GM18526 (cell line): ENCODE results near the gene SUCLG2.

Source experiments
- POLR2A ChIP-seq: IDR thresholded peaks from 3 replicates; pipeline ENCODE4 v1.6.1; 2011; ENCODE audit not compliant: insufficient read length; ENCODE audit errors: extremely low read depth

SUCLG2 gene

DNA sequence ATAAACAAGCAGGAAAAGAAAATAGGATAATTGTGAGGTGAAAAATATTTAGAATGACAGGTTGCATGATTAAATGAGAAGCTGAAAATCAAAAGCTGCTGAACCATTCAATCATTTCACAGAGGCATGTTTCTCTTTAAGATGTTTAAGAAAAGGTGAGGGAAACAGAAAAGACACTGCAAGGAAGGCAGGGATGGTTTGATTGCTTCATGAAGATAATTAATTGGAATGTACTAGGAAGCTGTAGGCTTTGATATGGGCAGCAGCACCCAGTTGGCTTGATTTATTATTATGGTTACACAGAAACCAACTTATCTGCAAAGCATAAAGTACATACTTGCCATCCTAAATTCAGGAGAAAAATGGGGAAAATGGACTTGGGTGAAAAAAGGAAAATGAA, 234.6 kb downstream of the SUCLG2 start:
- TF ChIP-seq POLR2A = no peak

DNA sequence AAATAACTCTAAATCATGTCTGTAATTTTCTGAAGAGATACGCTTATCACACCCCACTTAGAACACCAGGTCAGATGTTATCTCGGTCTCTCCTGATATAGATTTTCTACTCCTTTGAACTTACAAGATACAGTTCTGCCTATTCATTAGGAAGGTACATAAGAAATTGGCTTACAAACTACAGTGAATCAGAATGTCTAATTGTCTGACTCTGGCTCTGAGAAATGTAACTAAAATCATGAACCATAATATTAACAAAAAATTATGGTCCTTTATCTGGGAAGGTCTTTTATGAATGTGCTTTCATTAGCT, 235.2 kb downstream of the SUCLG2 start:
- no peak for TF ChIP-seq POLR2A

DNA sequence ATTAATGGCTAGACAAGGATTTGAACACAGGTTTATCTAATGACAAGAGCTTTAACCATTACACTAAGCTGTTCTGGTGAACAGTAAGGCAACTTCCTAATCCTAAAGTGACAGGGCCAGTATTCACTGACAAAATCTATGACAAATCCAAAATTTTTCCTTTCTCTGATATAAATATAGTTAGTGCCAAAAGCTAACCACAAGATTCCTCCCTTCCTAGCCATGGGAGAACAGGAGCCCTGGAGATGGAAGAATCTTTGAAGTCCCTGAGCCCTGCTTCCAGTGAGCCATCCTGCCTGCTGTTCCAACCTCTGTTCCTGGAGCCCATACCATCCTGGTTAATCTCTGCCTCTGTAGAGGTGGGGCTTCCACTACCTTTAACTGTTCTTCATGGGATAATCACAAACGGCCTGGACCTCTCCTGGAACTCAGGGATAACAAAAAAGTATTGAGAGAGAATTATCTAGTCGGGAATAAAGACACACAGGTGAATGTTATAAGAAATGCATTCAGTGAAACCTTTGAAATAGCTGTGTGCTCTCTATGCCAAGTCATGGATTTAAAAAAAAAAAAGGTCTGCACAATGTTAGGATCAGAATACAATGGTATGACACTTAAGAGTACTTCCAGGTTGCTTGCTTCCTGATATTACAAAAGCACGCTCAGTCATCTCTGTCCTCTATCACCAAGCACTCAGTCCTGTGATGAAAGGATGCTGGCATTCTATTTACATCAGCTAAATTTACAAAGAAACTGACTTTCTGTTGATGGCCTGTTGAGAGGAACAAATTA, 235.8 kb downstream of the SUCLG2 start:
- TF ChIP-seq POLR2A = no peak

GRCh38 chr3:67416703-67417102, 237.7 kb downstream of the SUCLG2 start:
- TF ChIP-seq POLR2A = no peak

DNA sequence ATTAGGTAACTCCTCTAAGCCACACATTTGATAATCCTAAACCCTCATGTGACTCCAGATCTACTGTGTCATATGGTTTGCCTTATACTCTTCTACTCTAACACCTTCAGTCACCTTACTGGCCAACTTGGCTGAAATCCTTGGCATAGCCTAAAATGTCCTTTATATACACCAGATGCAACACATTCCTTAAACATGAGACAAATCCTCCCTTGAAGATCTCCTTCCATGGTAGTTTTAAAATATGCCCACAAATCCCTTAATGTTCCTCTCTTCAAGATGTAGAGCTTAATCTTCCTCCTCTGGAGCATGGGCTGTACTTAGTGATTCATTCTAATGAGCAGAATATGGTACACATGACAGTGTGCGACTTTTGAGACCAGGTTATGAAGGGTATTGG, 238.9 kb downstream of the SUCLG2 start:
- no peak for TF ChIP-seq POLR2A

GRCh38 chr3:67414740-67415139, 239.7 kb downstream of the SUCLG2 start:
- TF ChIP-seq POLR2A = no peak

DNA sequence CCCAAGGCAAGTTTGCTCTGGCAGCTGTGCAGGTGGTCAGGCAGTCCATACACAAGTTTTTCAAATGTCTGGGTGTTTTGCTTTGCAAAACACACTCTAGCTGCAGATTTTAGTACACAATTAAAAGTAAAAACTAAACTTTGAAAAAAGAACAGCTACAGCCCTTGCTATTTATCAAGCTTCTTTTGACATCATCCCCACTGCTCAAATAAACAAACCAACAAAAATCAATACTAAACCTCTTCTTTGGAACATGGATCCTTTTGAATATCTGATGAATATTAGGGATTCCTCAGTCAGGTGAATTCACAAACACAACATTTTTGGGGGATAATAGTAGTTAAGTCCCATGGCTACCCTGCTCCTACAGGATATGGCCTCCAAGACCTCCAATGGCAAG, 249.2 kb downstream of the SUCLG2 start:
- TF ChIP-seq POLR2A = no peak

- TF ChIP-seq POLR2A = no peak
Measured at GRCh38 chr3:67402873-67403272, 251.5 kb downstream of the SUCLG2 start.

DNA sequence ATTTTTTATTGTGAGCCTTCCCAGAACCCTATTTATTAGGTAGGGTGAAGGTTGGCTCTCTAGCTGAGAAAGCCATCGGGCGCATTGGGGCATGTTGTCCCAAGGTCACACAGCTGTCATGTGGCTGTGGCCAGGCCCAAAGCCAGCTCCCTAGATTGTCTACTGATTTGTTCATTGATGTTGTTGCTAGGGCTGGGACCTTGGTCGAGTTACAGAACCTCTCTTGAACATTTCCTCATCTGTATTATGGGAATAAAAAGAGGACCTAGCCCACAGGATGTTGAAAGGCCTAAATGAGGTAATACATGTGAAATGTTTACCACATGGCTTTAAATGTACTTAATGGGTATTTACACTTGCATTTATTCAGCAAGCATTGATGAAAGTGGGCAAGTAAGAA, 252.5 kb downstream of the SUCLG2 start:
- no peak for TF ChIP-seq POLR2A

DNA sequence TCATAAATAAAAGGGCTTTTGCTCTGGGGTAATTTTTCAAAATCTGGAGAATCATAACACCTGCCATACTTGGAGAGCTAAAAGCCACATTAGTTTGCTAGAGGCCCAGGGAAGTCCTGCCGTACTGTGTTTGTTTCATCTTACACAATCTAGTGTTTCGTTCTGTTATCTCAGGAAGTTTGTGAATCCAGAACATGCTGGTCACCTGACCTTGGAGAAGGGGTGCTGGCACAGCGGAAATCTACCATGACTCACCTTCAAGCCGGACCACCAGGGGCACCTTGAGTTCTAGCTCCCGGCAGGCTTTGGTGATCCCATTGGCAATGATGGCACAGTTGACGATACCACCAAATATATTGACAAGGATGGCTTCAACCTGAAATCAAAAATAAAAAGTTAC, 253.9 kb downstream of the SUCLG2 start:
- TF ChIP-seq POLR2A = no peak

DNA sequence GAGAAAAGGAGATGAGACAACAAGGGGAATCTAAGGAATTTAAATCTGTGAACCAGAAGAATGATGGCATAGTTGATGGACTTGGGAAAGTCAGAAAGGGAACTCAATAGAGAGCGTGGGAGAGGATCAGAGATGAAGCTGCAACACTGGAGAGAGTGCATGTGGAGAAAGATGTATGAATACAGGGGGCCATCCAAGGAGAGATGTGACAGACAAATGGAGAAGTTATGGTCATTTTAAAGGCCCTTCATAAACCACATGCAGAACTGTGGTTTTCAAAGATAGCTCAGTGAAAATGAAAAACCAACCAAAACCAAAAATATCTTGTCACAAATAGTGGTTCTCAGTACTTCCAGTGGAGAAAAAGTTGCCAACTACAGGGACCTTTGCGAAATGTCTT, 265.2 kb downstream of the SUCLG2 start:
- TF ChIP-seq POLR2A = no peak

DNA sequence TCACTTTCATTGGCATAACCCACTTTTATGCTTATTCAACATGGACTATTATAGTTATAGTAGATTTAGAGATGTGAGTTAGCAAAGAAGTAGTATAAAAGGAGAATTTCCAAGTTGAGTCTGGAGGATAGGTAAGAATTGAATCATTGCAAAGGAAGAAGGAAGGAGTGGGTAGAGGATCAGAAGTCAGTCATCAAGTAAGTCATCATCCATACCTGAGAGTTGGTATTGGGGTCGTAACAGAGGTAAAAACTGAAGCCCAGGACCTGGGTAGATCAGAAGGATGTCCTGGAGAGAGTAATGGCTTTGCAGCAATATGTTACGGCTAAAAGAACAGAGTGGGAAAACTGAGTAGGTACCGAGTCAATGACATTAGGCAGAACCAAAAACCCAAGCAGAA, 265.7 kb downstream of the SUCLG2 start:
- no peak for TF ChIP-seq POLR2A

- no peak for TF ChIP-seq POLR2A
Measured at GRCh38 chr3:67386451-67386850, 268.0 kb downstream of the SUCLG2 start.

GRCh38 chr3:67384760-67385397, 269.5 kb downstream of the SUCLG2 start:
- no peak for TF ChIP-seq POLR2A

DNA sequence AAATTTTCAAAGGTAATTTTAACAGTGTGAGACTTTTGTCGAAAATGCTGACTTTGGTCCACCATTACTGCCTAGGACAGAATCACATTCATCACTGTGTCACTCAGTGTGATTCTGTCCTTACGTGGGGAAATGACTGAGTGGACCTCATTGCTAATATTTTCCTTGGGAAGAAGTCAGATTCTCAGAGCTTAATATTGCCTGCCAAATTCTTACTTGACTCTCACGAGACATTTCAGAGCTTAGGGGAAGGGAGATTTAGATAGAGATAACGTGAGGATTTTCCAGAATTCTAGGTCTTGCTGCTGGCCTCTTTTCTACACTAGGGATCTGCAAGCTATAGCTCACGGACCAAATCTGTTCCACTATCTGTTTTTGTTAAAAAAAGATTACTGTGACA, 270.4 kb downstream of the SUCLG2 start:
- TF ChIP-seq POLR2A = no peak

- no peak for TF ChIP-seq POLR2A
Measured at GRCh38 chr3:67383379-67383778, 271.0 kb downstream of the SUCLG2 start.

- TF ChIP-seq POLR2A = no peak
Measured at GRCh38 chr3:67382536-67382935, 271.9 kb downstream of the SUCLG2 start.

DNA sequence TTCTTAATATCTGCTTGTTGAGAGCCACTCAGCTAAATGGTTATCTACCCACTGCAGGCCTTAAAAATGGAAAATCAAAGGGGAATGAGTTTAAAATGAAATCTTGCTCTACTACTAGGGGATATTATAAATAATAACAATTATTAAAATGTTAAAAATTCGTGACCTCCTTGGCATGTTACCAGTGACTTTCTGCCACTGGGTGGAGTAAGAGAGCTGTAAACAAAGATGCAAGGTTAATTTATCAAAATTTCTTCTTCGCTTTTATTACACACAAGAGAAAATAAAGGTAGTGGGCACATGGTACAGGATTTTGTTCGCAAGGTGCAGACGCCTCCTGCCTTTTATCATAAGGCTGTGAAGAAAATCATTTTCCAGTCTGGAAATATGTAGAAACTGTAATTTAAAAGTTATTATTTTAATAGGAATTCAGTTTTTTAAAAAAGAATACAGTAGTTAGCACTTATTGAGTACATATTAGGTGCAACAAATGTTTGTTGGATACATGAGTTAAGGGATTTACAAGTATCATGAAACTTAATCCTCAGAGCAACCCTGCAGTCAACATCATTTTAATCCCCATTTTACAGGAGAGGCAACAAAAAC, 272.6 kb downstream of the SUCLG2 start:
- no peak for TF ChIP-seq POLR2A
